ENCODE results near the gene STARD13. TPM values are rescaled to one million over a fixed set of nuclear protein-coding genes. Genes with fewer than 3 reads are reported as not detected.

Gene STARD13, protein sequence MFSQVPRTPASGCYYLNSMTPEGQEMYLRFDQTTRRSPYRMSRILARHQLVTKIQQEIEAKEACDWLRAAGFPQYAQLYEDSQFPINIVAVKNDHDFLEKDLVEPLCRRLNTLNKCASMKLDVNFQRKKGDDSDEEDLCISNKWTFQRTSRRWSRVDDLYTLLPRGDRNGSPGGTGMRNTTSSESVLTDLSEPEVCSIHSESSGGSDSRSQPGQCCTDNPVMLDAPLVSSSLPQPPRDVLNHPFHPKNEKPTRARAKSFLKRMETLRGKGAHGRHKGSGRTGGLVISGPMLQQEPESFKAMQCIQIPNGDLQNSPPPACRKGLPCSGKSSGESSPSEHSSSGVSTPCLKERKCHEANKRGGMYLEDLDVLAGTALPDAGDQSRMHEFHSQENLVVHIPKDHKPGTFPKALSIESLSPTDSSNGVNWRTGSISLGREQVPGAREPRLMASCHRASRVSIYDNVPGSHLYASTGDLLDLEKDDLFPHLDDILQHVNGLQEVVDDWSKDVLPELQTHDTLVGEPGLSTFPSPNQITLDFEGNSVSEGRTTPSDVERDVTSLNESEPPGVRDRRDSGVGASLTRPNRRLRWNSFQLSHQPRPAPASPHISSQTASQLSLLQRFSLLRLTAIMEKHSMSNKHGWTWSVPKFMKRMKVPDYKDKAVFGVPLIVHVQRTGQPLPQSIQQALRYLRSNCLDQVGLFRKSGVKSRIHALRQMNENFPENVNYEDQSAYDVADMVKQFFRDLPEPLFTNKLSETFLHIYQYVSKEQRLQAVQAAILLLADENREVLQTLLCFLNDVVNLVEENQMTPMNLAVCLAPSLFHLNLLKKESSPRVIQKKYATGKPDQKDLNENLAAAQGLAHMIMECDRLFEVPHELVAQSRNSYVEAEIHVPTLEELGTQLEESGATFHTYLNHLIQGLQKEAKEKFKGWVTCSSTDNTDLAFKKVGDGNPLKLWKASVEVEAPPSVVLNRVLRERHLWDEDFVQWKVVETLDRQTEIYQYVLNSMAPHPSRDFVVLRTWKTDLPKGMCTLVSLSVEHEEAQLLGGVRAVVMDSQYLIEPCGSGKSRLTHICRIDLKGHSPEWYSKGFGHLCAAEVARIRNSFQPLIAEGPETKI
- total RNA-seq: 23.6 and 24.2 TPM in 2 replicates
- long read RNA-seq, full-length matches to known transcripts: 1 of 7 reads
- long read RNA-seq, partial matches to known transcripts: 1 of 7 reads
- long read RNA-seq, other reads (novel, unspliced or antisense): 5 of 7 reads

DNA sequence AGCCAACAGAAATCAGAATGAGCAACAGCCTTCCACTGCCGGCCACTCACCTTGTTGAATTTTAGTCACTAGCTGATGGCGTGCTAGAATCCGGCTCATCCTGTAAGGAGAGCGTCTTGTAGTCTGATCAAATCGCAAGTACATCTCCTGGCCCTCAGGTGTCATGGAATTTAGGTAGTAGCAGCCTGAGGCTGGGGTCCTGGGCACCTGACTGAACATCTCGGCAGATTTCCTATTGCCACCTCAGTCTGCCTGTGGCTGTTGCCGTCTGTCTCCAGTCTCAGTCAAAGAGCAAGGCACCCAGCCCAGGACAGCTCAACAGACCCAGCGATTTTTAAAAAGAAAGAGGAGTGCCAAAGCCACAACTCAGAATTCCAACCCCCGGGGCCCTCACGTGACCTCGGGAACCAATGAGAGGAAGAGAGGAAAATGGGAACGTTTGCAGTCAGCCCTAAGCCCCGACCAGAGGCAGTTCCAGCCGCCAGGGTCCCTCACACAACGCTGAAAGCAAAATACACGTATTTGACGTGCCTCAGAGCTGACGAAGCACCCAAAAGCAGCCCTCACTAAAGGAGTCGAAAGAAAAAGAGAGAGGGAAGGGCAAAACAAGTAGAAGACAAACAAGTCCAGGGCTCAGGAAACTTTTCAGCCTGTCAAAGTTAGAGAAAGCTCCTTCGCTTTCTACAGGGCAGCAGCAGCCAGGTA, at the start of gene STARD13:
Gene STARD13 (minus strand): TSS at position 336 of the 705 bp plus-strand sequence. CDS start 117 bp downstream, at position 219.
- H3K4me1 Mint-ChIP-seq: peaks cover 51% of the 10 kb centered on the region
- TF ChIP-seq, protein P1, sequence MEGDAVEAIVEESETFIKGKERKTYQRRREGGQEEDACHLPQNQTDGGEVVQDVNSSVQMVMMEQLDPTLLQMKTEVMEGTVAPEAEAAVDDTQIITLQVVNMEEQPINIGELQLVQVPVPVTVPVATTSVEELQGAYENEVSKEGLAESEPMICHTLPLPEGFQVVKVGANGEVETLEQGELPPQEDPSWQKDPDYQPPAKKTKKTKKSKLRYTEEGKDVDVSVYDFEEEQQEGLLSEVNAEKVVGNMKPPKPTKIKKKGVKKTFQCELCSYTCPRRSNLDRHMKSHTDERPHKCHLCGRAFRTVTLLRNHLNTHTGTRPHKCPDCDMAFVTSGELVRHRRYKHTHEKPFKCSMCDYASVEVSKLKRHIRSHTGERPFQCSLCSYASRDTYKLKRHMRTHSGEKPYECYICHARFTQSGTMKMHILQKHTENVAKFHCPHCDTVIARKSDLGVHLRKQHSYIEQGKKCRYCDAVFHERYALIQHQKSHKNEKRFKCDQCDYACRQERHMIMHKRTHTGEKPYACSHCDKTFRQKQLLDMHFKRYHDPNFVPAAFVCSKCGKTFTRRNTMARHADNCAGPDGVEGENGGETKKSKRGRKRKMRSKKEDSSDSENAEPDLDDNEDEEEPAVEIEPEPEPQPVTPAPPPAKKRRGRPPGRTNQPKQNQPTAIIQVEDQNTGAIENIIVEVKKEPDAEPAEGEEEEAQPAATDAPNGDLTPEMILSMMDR (conservative IDR thresholded peaks at IDR 0.05): peak; percentile 51
- H3K9me3 Mint-ChIP-seq: no peaks in the 10 kb centered on the region
- peak within 1 kb of the TSS; percentile 84 for H3K27ac Mint-ChIP-seq (ENCODE audit: unreplicated experiment)
- peak; percentile 70 for DNase-seq (ENCODE audit: low read depth, low spot score)
- peaks cover 3% of the 10 kb centered on the region for H3K36me3 Mint-ChIP-seq (ENCODE audit: low read depth)
- no peaks in the 10 kb centered on the region for H3K27me3 Mint-ChIP-seq (ENCODE audit: low read depth)
- H3K4me3 Mint-ChIP-seq: peak within 1 kb of the TSS; percentile 92

DNA sequence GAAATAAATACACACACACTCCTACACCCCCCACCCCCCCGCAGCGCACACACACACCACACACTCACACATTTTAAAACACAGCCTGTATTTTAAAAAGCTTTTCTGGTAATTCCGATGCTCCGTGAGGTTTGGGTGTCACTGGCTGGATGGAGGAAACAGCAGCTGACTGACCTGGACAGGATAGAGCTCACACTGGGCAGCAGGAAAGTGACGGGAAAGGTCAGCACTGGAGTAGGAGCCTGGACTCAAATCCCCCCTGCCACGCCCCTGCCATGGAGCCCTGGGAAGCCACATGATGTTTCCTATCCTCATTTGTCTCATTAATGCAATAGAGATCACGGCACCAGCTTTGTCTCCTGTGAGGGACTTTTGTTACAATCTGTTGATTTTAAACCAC, 49.3 kb upstream of the STARD13 start:
- peaks cover 28% of the 10 kb centered on the region for H3K4me1 Mint-ChIP-seq
- H3K9me3 Mint-ChIP-seq: no peaks in the 10 kb centered on the region
- DNase-seq (ENCODE audit: low read depth, low spot score): no peak
- H3K27me3 Mint-ChIP-seq (ENCODE audit: low read depth): no peaks in the 10 kb centered on the region
- H3K27ac Mint-ChIP-seq (ENCODE audit: unreplicated experiment): no peak overlapping the region
- no peaks in the 10 kb centered on the region for H3K36me3 Mint-ChIP-seq (ENCODE audit: low read depth)
- H3K4me3 Mint-ChIP-seq: no peak overlapping the region
- TF ChIP-seq, protein P1 (conservative IDR thresholded peaks at IDR 0.05): no peak

DNA sequence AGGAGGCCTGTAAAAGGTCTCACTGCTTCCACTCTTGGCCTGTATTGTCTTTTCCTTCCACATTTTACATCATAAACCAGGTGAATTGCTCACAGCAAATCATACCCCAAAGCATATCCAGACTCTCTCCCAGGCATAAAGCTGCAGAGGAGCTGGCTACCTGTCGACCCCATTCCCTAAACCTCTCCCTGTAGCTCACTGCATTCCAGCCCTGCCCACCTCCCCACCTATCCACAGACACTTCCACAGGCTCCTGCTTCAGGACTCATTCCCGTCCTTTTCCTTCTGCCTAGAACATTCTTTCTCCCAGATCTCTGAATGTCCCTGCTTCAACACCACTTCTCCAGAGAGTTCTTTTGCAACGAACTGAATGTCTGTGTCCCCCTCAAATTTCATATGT, 46.4 kb upstream of the STARD13 start:
- DNase-seq (ENCODE audit: low read depth, low spot score): no peak
- Mint-ChIP-seq H3K4me3 (no peak overlapping the region), H3K27me3 (ENCODE audit: low read depth) (no peaks in the 10 kb centered on the region), H3K36me3 (ENCODE audit: low read depth) (no peaks in the 10 kb centered on the region), H3K4me1 (peaks cover 46% of the 10 kb centered on the region), H3K9me3 (no peaks in the 10 kb centered on the region), H3K27ac (ENCODE audit: unreplicated experiment) (peak overlapping the region; percentile 8)
- TF ChIP-seq, protein P1 (conservative IDR thresholded peaks at IDR 0.05): no peak

DNA sequence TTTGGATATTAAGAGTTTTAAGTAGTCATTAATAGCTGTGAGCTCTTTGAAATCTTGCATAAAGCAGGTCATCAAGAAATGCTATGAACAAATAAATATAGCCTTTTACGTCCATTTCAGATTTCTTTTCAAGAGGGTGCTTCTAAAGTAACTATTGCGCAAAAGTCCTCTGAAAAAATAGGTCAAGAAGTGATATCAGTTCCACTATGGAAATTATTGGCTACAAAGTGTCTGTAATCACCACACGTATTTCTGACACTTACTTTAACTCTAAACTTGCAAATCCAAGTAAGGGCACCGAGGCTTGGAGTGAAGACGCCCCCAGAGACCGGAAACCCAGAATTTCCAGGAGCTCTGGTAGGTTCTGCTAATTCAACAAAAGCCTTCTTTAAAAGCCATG, 44.9 kb upstream of the STARD13 start:
- Mint-ChIP-seq H3K36me3 (ENCODE audit: low read depth) (no peaks in the 10 kb centered on the region), H3K4me3 (no peak overlapping the region), H3K27me3 (ENCODE audit: low read depth) (no peaks in the 10 kb centered on the region), H3K9me3 (no peaks in the 10 kb centered on the region), H3K27ac (ENCODE audit: unreplicated experiment) (no peak overlapping the region), H3K4me1 (peaks cover 57% of the 10 kb centered on the region)
- TF ChIP-seq, protein P1 (conservative IDR thresholded peaks at IDR 0.05): no peak
- no peak for DNase-seq (ENCODE audit: low read depth, low spot score)
